NB4 (cell line): ENCODE measurements around the gene CPSF7.

Source experiments
- MYC ChIP-seq: IDR thresholded peaks from 2 replicates; pipeline ENCODE4 v1.6.1; 2011; ENCODE audit warnings: low read depth, low read length
- POLR2A ChIP-seq: IDR thresholded peaks from 2 replicates; pipeline ENCODE4 v1.6.1; 2011; ENCODE audit warnings: mild to moderate bottlenecking; ENCODE audit not compliant: insufficient read length; ENCODE audit errors: extremely low read depth
- TF ChIP-seq, protein P1 (sequence below): IDR thresholded peaks from one replicate; pipeline ENCODE4 v1.5.1; 2012; ENCODE audit warnings: low read depth, low read length
- TF ChIP-seq, protein P2 (sequence below): IDR thresholded peaks from 2 replicates; pipeline ENCODE4 v1.6.1; 2011; ENCODE audit warnings: low read depth, low read length

DNA sequence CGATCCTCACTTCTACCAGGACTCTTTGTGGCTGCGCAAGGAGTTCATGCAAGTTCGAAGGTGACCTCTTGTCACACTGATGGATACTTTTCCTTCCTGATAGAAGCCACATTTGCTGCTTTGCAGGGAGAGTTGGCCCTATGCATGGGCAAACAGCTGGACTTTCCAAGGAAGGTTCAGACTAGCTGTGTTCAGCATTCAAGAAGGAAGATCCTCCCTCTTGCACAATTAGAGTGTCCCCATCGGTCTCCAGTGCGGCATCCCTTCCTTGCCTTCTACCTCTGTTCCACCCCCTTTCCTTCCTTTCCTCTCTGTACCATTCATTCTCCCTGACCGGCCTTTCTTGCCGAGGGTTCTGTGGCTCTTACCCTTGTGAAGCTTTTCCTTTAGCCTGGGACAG lies 61.1 kb downstream of the CPSF7 start:
- TF ChIP-seq, protein P1, sequence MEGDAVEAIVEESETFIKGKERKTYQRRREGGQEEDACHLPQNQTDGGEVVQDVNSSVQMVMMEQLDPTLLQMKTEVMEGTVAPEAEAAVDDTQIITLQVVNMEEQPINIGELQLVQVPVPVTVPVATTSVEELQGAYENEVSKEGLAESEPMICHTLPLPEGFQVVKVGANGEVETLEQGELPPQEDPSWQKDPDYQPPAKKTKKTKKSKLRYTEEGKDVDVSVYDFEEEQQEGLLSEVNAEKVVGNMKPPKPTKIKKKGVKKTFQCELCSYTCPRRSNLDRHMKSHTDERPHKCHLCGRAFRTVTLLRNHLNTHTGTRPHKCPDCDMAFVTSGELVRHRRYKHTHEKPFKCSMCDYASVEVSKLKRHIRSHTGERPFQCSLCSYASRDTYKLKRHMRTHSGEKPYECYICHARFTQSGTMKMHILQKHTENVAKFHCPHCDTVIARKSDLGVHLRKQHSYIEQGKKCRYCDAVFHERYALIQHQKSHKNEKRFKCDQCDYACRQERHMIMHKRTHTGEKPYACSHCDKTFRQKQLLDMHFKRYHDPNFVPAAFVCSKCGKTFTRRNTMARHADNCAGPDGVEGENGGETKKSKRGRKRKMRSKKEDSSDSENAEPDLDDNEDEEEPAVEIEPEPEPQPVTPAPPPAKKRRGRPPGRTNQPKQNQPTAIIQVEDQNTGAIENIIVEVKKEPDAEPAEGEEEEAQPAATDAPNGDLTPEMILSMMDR = no peak
- TF ChIP-seq MYC = no peak
- TF ChIP-seq POLR2A = no peak
- TF ChIP-seq, protein P2, sequence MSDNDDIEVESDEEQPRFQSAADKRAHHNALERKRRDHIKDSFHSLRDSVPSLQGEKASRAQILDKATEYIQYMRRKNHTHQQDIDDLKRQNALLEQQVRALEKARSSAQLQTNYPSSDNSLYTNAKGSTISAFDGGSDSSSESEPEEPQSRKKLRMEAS = no peak
